Neural crest cell (in vitro differentiated cells): Measurements from ENCODE around the gene ANGPT4. TPM values are rescaled to one million over a fixed set of nuclear protein-coding genes. Genes with fewer than 3 reads are reported as not detected.

Source experiments
- DNase-seq: peaks from one replicate; pipeline ENCODE4 v3.0.0; 2021; ENCODE audit warnings: low read depth, mixed read lengths, low spot score
- H3K27ac Mint-ChIP-seq: one replicate; pipeline ENCODE4 v1.8.0; 2021; ENCODE audit warnings: mild to moderate bottlenecking, mixed read lengths; ENCODE audit not compliant: unreplicated experiment
- H3K27me3 Mint-ChIP-seq: 2 replicates; pipeline ENCODE4 v1.8.0; 2021; ENCODE audit warnings: low read depth, mild to moderate bottlenecking, mixed read lengths
- H3K36me3 Mint-ChIP-seq: 2 replicates; pipeline ENCODE4 v1.8.0; 2021; ENCODE audit warnings: low read depth, mild to moderate bottlenecking, mixed read lengths
- H3K4me1 Mint-ChIP-seq: 2 replicates; pipeline ENCODE4 v1.8.0; 2021; ENCODE audit warnings: mixed read lengths
- H3K4me3 Mint-ChIP-seq: one replicate; pipeline ENCODE4 v1.8.0; 2021; ENCODE audit warnings: mild to moderate bottlenecking, mixed read lengths
- H3K9me3 Mint-ChIP-seq: 2 replicates; pipeline ENCODE4 v1.8.0; 2021; ENCODE audit warnings: mixed read lengths
- total RNA-seq: library from RNA; stranded (reverse); gene quantifications from 2 replicates; pipeline ENCODE4 v1.2.1, GENCODE V29; 2021
- TF ChIP-seq, protein P1 (sequence below): fragments of 200-600 bp; sonication (generic); conservative IDR thresholded peaks from 2 replicates; pipeline ENCODE4 v1.5.0; 2021; ENCODE audit warnings: antibody characterized with exemption, mild to moderate bottlenecking

Gene ANGPT4
- total RNA-seq, 1 donor from 2014 or later = 0.07 TPM

DNA sequence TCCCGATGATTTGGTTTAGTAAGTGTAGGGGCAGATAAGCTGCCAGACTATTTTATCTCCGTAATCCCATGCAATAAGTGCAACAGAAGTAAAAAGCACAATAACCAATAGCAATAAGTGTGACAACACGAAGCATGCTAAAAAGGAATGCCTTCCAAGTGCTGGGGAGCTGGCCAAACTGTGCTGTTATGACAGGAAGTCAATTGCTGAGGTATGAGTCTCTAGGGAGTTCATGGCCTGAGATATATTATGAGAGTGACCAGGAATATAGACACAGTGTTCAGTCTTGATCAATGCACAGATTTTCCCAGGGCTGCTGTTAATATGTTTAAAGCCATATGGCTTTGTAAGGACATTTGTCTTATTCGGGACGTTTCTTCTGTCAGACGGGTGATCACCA is 10.5 kb upstream of the ANGPT4 start:
- TF ChIP-seq, protein P1, sequence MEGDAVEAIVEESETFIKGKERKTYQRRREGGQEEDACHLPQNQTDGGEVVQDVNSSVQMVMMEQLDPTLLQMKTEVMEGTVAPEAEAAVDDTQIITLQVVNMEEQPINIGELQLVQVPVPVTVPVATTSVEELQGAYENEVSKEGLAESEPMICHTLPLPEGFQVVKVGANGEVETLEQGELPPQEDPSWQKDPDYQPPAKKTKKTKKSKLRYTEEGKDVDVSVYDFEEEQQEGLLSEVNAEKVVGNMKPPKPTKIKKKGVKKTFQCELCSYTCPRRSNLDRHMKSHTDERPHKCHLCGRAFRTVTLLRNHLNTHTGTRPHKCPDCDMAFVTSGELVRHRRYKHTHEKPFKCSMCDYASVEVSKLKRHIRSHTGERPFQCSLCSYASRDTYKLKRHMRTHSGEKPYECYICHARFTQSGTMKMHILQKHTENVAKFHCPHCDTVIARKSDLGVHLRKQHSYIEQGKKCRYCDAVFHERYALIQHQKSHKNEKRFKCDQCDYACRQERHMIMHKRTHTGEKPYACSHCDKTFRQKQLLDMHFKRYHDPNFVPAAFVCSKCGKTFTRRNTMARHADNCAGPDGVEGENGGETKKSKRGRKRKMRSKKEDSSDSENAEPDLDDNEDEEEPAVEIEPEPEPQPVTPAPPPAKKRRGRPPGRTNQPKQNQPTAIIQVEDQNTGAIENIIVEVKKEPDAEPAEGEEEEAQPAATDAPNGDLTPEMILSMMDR = no peak
- Mint-ChIP-seq H3K27me3 (peaks cover 2% of the 10 kb centered on the region), H3K4me3 (no peak overlapping the region), H3K9me3 (peaks cover 9% of the 10 kb centered on the region), H3K36me3 (peaks cover 5% of the 10 kb centered on the region), H3K27ac (no peak overlapping the region), H3K4me1 (no peaks in the 10 kb centered on the region)
- DNase-seq = no peak

DNA sequence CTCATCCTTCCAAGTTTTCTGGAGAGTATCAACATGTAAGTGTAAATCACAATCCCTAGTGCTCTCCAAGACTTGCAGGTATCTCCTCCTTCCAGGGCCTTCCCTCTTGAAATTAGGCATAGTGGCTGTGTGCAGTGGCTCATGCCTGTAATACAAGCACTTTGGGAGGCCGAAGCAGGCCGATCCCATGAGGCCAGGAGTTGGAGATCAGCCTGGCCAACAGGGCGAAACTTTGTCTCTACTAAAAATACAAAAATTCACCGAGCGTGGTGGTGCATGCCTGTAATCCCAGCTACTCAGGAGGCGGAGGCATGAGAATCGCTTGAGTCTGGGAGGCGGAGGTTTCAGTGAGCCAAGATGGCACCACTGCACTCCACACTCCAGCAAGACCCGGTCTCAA is 9.4 kb upstream of the ANGPT4 start:
- no peak for DNase-seq
- Mint-ChIP-seq H3K4me1 (no peaks in the 10 kb centered on the region), H3K4me3 (no peak overlapping the region), H3K9me3 (peaks cover 2% of the 10 kb centered on the region), H3K27me3 (peaks cover 2% of the 10 kb centered on the region), H3K36me3 (no peaks in the 10 kb centered on the region), H3K27ac (no peak overlapping the region)
- TF ChIP-seq, protein P1 = no peak

DNA sequence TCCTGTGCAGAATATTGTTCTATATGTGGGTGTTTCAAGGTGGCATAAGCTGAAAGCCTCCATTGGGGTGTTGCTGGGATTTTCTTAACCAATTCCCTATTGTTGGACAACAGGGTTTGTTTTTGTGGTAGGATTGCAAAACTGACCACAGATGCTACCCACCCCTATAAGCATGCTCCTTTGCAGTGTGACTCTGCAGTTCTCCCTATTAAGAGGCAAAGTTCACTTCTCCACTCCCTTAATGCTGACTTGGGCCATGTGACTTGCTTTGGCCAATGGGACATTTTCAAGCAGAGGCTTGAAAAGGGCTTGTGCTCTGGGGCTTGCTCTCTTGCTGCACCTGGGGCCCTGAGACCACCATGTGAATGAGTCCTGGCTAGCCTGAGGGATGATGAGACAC is 8.5 kb upstream of the ANGPT4 start:
- H3K27ac Mint-ChIP-seq = no peak overlapping the region
- H3K27me3 Mint-ChIP-seq = peaks cover 3% of the 10 kb centered on the region
- no peaks in the 10 kb centered on the region for H3K4me1 Mint-ChIP-seq
- no peak overlapping the region for H3K4me3 Mint-ChIP-seq
- TF ChIP-seq, protein P1 = no peak
- H3K9me3 Mint-ChIP-seq = peaks cover 2% of the 10 kb centered on the region
- no peaks in the 10 kb centered on the region for H3K36me3 Mint-ChIP-seq
- no peak for DNase-seq

DNA sequence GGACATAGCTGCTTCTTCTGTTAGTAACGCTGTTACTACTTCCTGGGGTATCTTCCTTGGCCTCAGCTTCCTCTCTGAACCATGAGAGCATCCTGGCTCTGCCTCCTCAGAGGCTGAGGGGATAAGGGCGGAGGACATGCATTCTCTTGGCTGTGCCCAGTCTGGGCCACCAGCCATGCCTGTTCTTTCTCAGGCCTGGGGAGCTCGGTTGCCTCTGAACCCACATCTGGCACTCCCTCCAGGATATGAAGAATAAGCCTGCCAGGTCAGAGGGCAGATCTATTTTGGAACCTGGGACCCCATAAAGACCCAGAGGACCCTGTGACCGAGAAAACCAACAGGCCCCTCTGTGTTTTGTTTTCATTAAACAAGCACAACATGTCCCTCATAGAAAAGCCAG is 6.6 kb upstream of the ANGPT4 start:
- TF ChIP-seq, protein P1 = no peak
- Mint-ChIP-seq H3K27ac (no peak overlapping the region), H3K27me3 (peaks cover 4% of the 10 kb centered on the region), H3K4me3 (no peak overlapping the region), H3K4me1 (no peaks in the 10 kb centered on the region), H3K36me3 (no peaks in the 10 kb centered on the region), H3K9me3 (no peaks in the 10 kb centered on the region)
- no peak for DNase-seq

DNA sequence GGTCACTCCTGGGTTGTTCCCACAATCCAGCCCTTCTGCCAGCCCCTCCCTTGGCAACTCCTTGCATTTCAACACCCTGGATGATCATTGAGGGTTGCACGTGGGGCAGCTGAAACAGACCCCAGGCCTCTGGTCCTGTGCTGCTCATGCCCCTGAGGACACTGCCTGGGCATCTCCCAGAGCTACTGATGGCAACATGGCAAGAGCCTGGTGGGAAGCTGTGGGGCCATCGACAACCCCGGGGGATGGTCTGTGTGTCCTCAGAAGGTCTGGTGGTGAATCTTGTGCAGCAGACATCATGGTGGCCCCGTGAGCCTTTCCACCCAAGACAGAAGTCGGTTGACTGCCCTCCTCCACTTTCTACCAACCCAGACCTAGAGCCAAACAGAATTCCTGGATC is 4.9 kb upstream of the ANGPT4 start:
- no peaks in the 10 kb centered on the region for H3K36me3 Mint-ChIP-seq
- H3K4me1 Mint-ChIP-seq = peaks cover 3% of the 10 kb centered on the region
- DNase-seq = no peak
- H3K9me3 Mint-ChIP-seq = no peaks in the 10 kb centered on the region
- peaks cover 4% of the 10 kb centered on the region for H3K27me3 Mint-ChIP-seq
- no peak overlapping the region for H3K4me3 Mint-ChIP-seq
- TF ChIP-seq, protein P1 = no peak
- no peak overlapping the region for H3K27ac Mint-ChIP-seq

DNA sequence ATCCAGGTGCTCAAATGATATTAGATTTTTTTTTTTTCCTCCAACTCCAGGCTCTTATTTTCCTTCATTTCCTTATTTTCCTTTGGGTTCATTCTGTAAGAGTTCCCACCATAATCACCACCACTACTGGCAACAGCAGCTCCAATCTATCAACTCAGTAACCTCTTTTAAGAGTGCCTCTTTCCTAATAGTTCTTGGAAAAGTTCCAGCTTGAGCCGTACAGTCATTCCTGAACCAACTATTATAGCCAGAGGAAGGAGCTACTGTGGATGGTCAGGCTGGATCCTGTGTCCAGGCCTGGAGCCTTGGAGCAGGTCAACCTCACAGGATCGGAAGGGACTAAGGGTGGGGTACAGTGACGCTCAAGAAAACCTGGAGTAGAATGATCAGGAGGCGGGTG is 4.2 kb upstream of the ANGPT4 start:
- peaks cover 6% of the 10 kb centered on the region for H3K4me1 Mint-ChIP-seq
- TF ChIP-seq, protein P1 = no peak
- H3K36me3 Mint-ChIP-seq = no peaks in the 10 kb centered on the region
- no peaks in the 10 kb centered on the region for H3K9me3 Mint-ChIP-seq
- no peak overlapping the region for H3K4me3 Mint-ChIP-seq
- H3K27ac Mint-ChIP-seq = no peak overlapping the region
- no peak for DNase-seq
- H3K27me3 Mint-ChIP-seq = peaks cover 4% of the 10 kb centered on the region
